Stimulated activated CD4-positive, alpha-beta T cell treated with anti-CD3 and anti-CD28 coated beads, Interleukin-1b, Interleukin-23, amount 100 ng/mL, for 48 hours (primary cell): Measurements from ENCODE around the gene PRKCE.

Source experiments
- DNase-seq: peaks from one replicate; pipeline ENCODE4 v3.0.0-alpha.2; 2020

Gene PRKCE

GRCh38 chr2:45651415-45652089 lies at the start of gene PRKCE:
TSS of gene PRKCE (plus strand) at chr2:45651675.
- peak; percentile 55 for DNase-seq

DNA sequence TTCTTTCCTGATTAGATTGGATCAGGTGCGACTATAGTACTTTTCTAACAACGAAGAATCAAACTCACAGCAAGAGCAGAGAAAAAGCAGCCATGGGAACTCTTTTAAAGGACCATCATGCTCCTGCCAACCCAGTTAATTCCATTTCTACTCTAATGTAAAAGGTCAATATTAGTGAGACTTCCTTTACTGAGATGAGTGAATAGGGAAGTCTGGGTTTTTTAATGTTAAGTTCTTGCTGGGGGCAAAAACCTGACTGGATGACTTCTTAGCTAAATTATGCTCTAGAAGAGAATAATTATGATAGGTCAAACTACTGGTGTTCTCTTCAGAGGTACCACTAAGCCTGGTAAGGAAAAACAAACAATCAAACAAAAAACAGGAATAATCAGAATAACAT lies 48.9 kb upstream of the PRKCE start:
- DNase-seq = no peak

GRCh38 chr2:45605116-45605515 lies 46.4 kb upstream of the PRKCE start:
- no peak for DNase-seq

DNA sequence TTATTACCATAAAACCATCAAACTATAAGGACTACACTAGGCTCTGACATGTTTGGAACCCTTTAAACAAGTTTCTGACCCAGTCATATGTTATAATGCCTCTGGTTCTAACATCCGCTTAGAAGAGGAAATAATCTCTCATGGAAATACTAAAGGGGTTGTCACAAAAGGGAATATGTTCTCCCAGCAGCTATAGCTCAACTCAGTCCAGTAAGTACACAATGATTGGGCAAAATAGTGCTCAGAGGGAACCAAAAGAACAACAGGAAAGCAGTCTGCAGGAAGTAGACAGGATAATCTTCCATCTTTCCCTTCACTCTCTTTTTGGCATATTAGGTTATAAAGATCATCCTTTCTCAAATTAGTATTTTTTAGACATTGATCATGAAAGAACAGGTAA lies 44.7 kb upstream of the PRKCE start:
- DNase-seq = no peak

- DNase-seq = no peak
These were observed 43.8 kb upstream of the PRKCE start for GRCh38 chr2:45607701-45608100.

DNA sequence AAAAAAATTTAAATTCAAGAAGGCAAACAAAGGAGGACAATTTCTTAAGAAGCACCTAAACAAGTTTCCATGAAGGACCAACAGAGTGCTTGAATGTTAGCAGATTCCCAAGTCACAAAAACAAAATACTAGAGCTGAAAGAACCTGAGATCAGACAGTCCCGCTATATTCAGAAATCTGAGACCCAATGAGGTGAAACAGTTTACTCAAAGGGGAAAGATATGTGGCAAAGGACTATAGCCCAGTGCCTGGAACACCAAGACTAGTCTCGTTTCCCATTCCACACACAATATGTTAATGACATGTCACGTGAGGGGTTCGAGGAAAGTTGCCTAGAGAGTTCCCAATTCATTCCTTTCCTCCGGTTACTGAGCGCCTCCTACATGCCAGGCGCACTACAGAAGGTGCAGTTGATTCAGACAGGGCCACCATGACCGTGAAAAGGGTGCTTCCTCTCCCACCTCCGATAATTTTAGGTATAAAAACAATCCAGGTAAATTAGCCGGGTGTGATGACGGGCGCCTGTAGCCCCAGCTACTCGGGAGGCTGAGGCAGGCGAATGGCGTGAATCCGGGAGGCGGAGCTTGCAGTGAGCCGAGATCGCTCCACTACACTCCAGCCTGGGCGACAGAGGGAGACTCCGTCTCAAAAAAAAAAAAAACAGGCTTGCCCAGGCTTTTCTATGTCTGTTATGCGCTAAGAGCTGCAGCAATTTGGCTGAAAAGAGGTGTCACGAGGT lies 41.0 kb upstream of the PRKCE start:
- DNase-seq = peak; percentile 38

DNA sequence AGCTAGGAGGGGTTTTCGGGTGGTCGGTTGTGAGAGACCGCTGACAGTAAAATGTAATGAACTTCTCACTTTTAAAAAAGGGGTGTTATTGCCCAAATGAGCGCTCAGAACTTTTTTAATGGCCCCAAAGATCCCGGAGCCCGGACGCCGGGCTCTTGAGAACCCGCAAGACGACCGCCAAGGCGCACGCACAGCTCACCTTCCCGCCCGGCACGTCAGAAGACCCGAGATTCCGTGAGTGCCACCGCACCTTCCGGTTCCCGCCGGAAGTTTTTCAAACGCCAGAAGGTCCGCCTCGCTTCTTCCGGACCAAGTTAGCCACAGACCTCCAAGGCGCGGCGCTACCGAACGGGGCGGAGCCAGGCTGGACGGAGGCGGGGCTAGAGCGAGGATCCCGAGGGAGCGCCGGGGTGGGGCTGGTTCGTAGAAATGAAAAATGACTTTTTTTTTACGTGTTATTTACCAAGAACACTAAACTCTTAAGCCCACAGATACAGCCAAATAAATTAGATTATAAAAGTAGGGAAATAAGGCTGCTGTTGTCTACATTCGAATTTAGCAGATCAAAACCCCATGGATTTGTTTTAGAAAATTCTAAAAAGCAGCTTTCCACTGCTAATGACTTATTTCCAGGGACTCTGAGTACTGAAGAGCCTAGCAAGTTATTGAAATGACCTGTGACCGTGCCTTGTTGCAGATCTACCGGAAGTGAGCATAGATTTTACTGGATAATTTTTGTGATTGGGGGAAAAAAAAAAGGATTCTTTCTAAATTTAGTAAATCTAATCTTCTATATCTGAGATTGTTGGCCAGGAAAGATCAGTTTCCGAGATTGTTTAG lies 40.2 kb upstream of the PRKCE start, which contains the start of gene SRBD1:
Gene SRBD1, minus strand, starts transcription at position 248 of the 840 bp plus-strand sequence. CDS start 5,826 bp downstream, outside the sequence.
- DNase-seq = peak; percentile 93

DNA sequence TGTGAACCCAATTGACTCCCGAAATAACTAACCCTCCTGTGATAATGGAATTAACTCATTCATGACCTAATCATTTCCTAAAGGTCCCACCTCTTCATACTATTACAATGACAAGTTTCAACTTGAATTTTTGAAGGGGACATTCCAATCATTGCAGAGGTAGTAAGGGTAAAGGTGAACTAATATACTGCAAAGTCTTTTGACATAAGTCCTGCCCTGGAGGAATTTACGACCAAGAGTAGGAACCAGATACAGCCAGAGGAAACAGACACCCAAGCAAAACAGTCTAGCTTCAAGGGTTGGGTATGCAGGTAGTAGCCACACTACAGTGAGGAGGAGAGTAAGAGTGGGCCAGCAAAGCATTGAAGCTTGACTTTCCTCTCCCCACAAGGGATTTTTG lies 39.2 kb upstream of the PRKCE start:
- DNase-seq = no peak

DNA sequence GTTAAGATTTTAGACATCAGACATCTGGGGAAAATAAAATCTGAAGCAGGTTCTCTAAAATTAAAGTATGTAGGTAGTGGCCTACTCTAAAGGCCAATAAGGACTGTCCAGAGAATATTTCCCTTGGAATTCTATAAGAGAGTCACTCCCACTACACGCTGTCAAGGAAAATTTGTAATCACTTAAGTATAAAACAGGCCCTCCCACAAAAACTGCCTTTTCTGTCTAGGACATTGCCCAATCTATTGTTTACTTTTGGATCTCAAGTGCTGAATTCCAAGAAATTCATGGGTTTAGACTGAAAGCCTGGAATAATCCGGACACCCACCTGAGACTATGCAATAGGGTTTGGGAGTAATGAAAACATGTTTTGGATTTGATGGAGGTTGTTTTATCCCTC lies 38.7 kb upstream of the PRKCE start:
- DNase-seq = no peak

GRCh38 chr2:45614330-45614729 lies 37.1 kb upstream of the PRKCE start:
- no peak for DNase-seq

DNA sequence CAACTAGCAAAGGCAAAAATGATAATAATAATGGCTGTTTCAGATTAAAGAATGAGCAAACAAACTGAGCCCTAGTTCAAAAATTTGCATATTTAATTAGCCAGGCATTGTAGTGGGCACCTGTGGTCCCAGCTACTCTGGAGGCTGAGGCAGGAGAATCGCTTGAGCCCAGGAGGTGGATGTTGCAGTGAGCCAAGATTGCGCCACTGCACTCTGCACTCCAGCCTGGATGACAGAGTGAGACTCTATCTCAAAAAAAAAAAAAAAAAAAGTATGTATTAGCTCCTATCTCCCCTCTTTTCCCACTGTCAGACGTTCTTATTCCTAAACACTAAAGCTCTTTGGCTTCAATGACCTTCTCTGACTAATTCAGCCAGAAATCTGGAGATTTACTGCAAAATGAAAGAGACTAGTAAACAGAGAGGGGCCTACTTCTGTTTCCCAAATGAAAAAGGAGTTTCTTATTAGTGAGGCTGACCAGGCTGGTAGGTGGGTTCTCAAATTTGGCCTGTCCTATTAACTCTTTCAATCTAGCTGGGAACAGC lies 36.5 kb upstream of the PRKCE start:
- DNase-seq = no peak

DNA sequence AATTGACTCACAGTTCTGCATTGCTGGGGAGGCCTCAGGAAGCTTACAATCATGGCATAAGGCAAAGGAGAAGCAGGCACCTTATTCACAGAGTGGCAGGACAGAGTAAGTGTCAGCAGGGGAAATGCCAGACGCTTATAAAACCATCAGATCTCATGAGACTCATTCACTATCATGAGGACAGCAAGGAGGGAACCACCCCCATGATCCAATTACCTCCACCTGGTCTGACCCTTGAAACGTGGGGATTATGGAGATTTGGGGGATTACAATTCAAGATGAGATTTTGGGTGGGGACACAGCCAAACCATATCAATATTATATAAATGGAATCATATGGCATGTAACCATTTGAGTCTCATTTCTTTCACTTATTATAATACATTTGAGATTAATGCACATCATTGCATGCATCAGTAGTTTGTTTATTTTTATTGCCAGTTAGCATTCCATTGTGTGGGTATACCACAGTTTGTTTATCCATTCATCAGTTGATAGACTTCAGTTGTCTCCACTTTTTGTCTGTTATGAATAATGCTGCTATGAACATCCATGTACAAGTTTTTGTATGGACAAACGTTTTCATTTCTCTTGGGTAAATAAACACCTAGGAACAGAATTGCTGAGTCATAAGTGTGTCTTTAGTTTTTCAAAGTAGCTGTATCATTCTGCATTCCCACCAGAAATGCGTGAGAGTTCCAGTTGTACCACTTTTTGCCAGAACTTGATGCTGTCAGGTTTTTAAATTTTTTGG lies 34.6 kb upstream of the PRKCE start:
- no peak for DNase-seq

DNA sequence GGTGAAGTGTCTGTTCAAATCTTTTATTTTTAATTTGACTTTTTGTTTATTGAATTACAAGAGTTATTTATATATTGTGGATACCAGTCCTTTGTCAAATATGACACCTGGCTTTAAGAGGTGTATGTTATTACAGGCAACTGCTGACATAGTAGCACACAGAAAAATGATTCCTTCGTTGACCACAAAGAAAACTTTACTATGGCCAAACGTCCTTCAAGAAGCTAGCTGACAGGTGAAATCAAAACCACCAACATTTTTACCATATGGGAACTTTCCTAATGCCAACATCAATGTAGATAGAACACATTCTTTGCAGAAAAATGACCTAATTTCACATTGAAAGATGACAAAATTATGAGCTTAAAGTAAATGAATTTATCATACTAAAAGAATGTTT lies 34.0 kb upstream of the PRKCE start:
- no peak for DNase-seq

DNA sequence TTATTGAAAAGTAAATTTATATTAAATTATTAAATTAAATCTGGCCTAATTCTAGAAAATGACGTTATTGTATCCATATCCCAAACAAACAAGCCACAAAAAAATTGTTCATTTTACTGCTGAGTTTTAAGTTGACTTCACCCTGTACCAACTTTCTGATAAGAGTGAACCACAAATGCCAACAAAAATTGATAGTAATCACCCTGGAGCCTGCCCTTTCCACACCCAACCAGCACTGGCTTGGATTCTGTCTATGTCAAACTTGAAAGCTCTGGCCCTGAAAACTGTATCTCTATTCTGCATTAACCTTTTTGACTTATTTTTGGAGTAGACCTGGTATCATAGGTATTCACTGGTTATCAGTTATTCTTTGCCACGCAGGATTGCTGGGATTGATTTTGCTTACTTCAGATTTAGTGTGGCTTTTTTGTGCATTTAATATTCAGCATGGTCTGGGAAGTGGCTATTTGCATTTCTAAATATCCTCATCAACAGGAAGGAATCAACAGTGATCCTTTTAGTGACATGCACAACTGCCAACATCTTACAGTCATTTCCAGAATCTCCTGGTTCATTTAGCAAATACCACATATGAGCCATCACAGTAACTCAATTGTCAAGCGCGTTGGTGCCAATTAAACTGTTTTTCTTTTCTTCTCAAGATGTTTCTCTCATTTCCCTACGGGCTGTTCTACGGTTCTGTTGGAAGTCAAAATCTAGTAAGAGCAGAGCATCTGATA lies 29.0 kb upstream of the PRKCE start:
- DNase-seq = no peak

DNA sequence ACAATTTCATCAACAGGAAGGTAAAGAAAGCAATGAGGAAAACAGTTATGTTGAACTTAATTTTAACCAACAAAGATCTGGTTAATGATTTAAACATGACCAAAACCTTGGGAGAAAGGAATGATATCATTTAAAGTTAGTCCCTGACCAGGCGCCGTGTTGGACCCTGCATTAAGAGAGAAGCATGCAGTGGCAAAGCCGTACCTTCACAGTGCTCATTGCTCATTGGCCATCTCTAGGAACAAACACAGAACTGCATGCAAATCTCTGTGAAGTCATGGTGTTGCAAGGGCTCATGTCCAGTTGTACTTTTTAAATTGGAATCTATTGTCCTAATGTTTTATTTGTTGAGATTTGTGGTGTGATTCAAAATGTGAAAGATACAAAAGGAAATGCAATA lies 28.4 kb upstream of the PRKCE start:
- no peak for DNase-seq

- no peak for DNase-seq
These were observed 25.7 kb upstream of the PRKCE start for GRCh38 chr2:45625824-45626223.

- no peak for DNase-seq
These were observed 24.9 kb upstream of the PRKCE start for GRCh38 chr2:45626387-45627221.

GRCh38 chr2:45627911-45628310 lies 23.6 kb upstream of the PRKCE start:
- DNase-seq = no peak

- no peak for DNase-seq
These were observed 21.5 kb upstream of the PRKCE start for GRCh38 chr2:45629971-45630370.

GRCh38 chr2:45631319-45631718 lies 20.2 kb upstream of the PRKCE start:
- DNase-seq = no peak

DNA sequence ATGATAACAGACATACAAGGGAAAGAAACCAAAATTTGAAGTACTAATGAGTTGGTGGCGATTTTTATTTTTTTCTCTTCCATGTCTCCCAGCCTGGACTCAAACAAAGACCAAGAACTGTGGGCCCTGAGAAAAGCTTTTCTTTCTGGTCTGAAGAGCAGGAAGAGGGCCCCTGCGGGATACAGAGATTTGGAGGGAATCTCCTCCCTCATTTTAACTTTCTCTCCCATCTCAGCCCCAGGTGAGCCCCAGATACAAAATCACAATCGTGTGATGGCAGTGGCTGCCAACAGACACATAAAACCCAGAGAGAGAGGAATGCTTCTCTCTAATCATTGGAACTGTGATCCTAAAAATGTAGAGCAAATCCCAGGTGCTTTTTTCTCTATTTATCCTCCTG lies 19.5 kb upstream of the PRKCE start:
- DNase-seq = no peak
